Mucosa of gallbladder (tissue), 1 donor: ENCODE data around the gene KIAA1328. TPM values are rescaled to one million over a fixed set of nuclear protein-coding genes. Genes with fewer than 3 reads are reported as not detected.
"Not testable (repeated sequence)": the region's sequence is repeated elsewhere in the genome, so short reads cannot be mapped to it uniquely, and the experiment has no call there.

Source experiments
- DNase-seq: peaks from one replicate; pipeline ENCODE4 v3.0.0-alpha.2; 2020; ENCODE audit warnings: low spot score
- total RNA-seq: library from RNA; stranded (reverse); gene quantifications from one replicate; pipeline ENCODE4 v1.2.1, GENCODE V29; 2021
- donor health status: DM: no; HTN: no; CAD: no.

Gene KIAA1328
- total RNA-seq, 1 donor from 2014 or later, result 5.7 TPM

DNA sequence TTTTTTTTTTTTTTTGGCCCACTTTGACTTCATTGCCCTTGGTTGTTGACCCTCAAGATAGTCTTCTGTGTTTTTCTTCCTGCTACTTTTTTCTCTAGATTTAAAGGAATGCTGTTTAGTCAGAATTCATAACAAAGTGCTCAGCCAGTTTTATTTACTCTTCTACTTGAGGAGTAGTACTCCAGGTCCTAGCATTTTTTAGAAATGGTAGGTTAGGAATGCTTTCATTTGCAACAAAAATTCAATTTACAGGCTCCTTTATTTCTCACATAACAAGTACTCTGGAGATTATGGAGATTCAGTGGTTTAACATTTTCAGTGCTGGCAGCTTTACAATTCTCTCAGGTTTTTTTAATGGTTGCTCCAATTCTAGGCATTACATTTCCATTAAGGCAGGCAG, 58.2 kb downstream of the KIAA1328 start:
- no peak for DNase-seq

DNA sequence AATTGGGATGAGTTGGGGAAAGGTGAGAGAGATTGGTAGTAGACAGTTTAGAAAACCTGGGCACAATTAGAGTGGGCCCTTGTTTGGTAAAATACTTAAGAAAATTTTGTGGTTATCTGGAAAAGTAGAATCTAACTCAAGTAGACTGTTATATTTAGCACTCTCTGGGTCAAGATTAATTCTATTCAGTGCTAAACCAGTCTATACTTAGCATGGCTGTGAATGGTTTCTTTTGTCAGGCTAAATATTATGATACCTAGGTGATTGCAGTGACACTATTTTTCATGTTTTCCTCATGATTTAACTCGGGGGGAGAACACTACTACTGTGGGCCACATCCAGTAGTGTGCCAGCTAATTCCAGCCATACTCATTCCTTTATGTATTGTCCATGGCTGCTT, 58.9 kb downstream of the KIAA1328 start:
- no peak for DNase-seq

DNA sequence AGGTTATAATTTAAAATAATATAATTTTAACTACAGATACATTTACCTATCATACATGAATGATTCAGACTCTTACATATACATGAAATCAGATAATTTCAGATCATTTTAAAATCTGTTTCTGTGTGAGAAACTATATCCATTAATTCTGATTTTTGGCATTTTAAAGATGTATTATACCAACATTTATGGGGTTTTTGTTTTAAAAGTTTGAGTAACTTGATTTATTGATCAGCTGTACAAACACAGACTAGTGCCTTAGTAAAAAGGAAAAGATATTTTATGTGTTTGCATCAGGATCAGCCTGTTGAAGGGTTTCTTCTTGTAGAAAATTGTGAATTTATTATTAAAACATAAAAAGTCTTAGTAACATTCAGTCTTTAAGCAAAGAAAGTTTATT, 59.9 kb downstream of the KIAA1328 start:
- DNase-seq, result no peak

DNA sequence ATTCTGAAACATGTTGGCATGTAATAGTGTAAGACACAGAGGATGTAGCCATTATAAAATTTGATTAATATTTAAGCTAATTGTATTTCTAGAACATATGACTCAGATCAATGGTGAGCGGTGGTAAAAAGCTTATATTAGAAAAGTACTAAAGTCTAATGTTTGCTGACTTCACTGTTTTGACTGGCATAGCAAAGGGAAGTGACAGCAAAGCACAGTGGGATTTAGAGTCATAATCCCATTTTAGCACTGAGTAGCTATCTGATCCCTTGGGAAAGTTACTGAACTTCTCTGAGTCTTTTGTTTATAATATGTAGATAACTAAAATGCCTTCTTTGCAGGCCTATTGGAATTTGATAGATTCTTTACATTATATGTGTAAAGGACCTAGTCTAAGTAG, 60.4 kb downstream of the KIAA1328 start:
- no peak for DNase-seq

DNA sequence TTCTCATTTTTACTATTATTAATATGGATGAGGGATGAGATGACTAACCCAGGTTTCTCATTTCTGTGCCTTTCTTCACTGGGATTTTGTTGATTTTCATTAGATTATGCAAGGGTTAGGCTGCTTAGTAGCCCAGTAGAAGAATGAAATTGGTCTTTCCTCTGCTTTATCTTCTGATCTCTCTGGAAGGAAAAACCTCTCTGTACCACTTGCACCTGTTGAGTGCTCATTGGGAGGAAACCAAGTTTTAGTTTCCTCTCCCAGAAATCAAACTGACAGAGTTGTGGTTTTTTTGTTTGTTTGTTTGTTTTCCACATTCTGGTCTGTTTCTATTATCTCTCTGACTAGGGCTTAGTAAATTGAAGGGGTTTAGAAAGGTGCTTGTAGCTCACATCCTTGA, 60.8 kb downstream of the KIAA1328 start:
- no peak for DNase-seq

DNA sequence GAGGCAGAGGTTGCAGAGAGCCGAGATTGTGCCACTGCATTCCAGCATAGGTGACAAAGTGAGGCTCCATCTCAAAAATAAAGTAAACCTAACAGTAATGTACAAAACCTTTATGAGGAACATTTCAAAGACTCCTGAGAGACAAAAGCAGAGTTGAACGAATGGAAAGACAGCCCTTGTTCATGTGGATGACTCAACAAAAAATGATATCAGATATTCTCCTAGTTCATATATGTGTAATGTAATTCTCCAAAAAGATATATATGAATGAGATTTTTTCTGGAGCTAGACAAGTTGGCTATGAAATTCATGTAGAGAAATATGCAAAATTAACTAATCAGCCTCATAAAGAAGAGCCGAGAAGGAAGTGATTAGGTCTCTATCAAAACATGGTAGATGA, 61.7 kb downstream of the KIAA1328 start:
- DNase-seq, result no peak

DNA sequence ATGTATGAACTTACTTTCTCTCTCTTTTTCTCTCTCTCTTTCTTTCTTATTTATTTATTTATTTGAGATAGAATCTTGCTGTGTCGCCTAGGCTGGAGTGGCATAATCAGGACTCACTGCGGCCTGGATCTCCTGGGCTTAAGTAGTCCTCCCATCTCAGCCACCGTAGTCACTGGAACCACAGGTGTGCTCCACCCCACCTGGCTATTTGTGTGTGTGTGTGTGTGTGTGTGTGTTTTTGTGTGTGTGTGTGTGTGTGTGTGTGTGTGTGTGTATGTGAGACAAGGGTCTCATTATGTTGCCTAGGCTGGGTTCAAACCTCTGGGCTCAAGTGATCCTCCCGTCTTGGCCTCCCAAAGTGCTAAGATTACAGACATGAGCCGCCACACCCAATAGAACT, 64.3 kb downstream of the KIAA1328 start:
- no peak for DNase-seq

DNA sequence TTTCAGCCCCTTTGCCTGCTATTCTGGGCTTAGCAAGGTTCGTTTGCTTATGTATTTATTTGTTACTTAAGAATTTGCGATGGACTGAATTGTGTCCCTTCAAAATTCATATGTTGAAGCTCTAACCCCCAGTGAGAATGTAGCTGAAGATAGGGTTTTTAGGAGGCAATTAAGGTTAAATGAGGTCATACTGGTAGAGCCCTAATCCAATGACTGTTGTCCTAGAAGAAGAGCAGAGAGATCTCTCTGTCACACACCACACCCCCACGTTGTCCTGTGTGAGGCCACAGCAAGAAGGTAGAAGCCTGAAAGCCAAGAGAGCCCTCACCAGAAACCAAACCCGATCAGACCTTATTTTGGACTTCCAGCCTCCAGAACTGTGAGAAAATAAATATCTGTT, 66.7 kb downstream of the KIAA1328 start:
- no peak for DNase-seq

DNA sequence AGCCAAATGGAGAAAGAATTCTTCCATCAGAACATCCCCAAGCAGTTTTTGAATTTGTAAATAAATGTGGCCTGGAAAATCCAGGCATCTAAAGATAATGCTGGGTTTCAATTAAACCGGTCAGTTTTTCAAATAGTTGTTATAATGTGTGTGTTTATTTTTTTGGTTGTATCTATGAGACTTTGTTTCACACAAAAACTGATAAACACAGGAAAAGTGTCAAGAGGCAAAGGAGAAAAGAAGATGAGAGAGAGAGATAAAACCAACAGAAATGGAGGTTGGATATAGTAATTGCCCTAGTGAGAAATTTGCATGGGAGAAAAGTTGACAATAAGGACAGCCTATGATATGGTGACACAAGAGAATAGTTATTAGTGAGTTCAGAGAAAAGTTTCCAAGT, 68.3 kb downstream of the KIAA1328 start:
- no peak for DNase-seq

DNA sequence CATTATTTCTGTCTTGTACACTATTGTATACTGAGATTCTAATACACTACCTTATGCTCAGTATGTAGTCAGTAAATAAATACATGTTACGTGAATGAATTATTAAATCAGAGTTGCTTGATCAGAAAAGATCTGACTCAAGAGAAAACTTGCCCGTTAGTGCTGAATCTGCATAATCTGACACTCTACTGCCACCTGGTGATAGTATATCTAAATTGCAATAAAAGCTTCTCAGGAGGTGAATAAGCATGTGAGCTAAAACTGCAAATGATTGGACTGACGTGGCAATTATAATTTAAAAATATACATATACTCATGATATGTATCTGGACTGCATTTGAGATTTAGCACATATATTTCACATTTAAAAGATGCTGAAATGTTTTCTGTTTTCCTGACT, 70.4 kb downstream of the KIAA1328 start:
- DNase-seq, result no peak

DNA sequence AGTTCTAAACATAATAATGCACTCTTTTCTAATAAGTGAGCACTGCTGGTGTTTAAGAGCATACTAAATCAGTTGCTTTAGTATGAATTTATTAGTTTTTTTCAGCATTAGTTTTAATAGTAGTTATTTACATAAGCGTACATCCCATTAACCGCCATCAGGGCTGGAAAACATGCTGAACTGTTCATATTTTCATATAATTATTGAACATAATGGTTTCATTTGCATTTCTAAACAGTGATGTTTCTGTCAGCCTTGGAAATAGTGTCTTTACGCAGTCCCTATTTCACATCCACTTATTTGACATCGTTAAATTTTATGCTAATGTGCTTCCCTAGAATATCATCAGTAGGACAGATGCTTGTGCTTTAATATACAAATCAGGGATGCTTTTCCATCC, 71.5 kb downstream of the KIAA1328 start:
- no peak for DNase-seq

DNA sequence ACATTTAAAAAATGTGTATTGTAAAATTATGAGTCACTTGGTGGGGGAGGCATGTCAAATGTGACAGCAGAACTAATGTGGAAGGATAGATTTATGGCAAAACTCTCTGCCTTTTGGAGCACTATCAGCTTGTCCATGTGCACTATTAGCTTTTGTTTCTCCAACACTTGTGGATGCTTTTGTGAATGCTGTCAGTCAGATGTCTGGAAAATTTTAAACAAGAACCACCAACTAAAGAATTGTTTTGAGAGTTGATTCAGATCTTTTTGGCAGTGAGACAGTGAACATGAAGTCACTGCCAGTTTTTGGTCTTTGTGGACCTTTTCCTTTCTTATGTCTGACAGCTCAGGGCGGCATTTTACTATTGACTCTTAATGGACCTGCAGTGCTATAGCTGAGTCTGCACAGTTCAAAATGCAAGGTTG, 72.4 kb downstream of the KIAA1328 start:
- DNase-seq, result no peak

DNA sequence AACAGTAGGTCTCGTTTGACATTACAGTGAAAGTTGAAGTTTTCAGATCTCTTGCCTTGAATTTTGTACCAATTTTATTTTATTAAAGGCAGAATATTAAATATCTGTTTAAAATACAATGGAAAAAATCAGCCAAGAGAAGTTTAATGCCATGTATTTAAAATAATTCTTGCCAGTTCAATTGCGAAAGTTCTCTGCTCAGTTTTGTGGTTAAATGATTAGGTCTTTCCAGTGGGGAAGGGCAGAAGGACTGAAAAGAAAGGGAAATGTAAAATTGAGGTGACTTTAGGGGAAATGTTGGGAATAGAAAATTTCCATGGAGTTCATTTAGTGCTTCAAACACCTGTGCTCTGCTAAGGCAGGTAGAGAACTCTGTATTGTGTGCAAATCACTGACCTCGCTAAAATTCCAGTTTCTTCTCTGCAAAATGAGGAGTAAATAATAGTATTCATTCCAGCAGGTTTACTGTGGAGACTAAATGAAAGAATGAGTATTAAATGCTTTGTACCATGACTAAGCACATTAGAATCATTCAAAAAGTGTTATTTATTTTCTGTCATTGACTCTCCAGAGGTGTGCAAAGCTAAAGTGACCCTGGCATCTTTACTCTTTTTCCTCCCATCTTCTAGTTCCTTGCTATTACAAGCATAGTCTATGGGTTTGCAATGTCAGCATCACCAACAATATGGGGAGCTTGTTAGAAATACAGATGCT, 74.4 kb downstream of the KIAA1328 start:
- no peak for DNase-seq

DNA sequence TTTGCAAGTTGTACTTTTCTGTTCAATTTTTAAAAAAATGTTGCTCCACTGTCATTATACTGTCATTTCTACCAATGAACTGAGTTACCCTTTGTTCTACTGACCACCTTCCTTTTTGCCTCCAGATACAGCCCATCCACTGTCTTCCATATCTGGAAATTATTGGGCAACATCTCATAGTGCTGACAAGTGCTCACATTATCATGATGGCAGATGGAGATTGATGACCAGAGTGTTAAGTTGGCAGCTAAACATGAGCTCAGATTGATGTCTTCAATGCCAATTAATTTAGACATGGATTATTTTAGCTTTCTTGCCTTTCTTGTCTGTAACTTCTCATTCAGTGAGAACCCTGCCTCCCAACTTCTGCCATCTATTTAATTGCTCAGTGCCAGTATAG, 76.6 kb downstream of the KIAA1328 start:
- no peak for DNase-seq

DNA sequence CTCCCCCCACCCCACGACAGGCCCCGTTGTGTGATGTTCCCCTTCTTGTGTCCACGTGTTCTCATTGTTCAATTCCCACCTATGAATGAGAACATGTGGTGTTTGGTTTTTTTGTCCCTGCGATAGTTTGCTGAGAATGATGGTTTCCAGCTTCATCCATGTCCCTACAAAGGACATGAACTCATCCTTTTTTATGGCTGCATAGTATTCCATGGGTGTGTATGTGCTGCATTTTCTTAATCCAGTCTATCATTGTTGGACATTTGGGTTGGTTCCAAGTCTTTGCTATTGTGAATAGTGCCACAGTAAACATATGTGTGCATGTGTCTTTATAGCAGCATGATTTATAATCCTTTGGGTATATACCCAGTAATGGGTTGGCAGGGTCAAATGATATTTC, 80.4 kb downstream of the KIAA1328 start:
- not testable (repeated sequence) for DNase-seq

DNA sequence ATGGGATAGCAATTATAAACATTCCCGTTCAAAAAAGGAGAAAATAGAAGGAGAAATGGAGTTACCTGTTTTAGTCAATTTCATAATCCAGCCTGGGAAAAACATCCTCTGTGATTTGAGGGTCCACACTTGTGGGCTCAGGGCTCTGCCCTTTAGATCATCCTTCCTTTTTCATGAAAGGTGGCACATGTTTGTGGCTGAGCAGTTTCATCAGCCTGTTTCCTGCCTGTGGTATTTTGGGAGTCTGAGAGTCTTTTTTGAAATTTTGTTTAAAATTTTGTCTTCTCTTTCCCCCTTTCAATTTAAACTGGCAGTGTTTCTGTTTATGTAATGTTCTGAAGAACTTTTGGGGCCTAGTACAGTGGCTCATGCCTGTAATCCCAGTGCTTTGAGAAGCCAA, 84.0 kb downstream of the KIAA1328 start:
- no peak for DNase-seq

DNA sequence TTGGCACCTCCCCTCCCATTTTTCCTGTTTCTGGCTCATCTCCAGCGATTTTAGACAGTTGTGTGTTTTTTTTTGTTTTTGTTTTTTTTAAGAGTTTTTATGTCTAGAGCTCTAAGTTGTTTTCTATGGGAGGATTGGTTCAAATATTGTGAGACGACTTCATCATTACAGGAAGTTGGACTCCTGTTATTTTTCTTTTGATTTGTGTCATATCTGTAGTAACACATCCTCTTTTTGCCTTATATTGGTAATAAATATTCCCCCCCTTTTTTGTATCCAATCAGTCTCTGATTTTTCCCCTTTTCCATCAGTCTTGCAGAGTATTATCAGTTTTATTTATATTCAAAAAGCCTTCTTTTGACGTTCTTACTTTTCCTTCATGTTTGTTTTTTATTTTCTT, 89.0 kb downstream of the KIAA1328 start:
- DNase-seq, result no peak

DNA sequence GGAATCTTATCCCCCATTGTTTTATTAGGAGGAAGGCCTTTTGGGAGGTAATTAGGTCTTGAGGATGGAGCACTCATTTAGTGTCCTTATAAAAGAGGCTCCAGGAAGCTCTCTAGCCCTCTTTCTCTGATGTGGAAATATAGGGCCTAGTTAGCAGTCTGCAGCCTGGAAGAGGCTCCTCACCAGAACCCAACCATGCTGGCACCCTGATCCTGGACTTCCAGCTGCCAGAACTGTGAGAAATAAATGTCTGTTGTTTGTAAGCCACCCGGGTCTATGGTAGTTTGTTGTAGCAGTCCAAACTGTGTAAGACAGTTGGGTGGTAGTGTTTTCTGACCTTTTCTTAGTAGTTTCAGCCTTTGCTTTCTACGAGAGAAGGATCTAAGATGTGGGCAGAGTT, 100.7 kb downstream of the KIAA1328 start:
- no peak for DNase-seq

DNA sequence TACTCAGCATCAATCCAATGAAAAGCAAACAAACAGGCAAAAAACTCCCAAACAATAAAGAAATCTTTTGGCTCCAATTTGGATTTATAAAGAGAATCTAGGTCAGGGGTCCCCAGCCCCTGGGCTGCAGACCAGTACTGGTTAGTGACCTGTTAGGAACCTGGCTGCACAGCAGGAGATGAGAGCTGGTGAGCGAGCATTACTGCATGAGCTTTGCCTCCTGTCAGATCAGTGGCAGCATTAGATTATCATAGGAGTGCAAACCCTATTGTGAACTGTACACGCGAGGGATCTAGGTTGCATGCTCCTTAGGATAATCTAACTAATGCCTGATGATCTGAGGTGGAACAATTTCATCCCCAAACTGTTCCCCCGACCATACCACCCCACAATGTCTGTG, 102.2 kb downstream of the KIAA1328 start:
- DNase-seq, result no peak

DNA sequence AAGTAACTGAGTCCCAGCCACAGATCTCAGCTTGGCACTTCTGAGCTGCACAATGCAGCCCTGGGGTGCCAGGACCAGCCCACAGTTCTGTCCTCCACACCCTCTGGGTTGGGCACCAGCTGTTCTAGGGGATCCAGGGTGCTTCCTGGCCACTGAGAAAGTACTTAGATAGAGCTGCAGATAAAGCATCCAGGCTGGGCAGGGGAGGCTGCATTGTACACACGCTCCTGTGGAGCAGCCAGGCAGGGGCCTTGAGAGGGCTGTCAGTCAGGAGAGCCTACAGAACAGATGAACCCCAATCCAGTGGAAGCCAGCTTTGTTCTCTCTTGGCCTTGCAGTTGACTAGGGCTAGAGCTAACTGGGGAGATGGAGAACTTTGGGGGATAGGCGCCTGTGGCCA, 104.6 kb downstream of the KIAA1328 start:
- no peak for DNase-seq

DNA sequence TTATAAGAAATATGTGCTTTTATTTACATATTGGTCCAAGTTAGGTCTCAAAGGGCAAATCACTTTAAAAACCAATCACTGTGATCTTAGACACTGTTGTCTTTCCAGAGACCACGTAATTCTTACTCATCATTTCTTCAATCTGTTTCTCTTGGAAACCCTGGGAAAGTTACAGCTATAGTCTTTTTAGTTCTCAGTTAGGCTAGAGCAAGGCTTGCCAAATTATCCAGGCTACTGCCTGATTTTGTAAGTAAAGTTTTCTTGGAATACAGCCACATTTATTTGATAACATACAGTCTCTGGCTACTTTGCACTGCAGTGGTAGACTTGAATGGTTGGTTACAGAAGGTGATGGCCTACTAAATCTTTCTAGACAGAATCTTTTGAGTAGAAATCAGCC, 106.0 kb downstream of the KIAA1328 start:
- DNase-seq, result no peak

DNA sequence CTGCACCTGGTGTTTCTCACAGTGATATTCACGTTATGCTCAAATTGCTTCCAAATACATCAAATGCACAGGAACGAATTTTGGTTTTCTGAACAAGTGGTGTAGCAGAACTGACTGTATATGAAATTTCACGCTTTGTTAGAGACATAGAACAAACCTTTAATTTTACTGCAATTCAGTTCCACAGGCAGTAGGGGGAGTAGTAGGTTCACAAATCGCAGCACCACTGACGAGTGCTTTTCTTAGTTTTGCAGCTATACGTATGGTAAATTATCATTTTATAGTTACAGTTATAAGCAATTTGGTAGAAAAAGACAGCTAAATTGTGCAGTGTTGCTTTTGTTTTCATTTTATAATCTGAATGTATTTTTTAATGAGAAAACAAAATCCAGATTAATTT, 113.3 kb downstream of the KIAA1328 start:
- no peak for DNase-seq

DNA sequence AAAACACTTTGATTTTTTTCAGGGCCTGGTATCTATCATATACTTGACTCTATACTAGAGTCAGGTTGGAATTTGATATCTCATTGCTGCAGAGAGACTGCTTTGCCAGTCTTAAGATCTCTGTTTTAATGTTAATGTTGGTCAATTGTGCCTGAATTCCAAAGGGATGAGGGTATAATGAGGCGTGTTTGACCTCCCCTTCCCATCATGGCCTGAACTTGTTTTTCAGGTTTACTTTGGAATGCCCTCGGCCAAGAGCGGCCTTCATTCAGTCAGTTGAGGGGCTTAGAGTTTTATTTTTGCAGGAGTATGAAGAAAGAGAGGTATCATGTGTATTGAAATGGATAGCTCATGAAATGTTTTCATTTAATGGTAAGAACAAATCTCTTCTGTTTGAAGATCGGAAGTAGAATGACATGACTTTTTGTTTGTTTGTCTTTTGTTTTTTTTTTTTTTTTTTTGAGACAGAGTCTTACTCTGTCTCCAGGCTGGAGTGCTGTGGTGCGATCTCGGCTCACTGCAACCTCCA, 119.0 kb downstream of the KIAA1328 start:
- DNase-seq, result no peak

DNA sequence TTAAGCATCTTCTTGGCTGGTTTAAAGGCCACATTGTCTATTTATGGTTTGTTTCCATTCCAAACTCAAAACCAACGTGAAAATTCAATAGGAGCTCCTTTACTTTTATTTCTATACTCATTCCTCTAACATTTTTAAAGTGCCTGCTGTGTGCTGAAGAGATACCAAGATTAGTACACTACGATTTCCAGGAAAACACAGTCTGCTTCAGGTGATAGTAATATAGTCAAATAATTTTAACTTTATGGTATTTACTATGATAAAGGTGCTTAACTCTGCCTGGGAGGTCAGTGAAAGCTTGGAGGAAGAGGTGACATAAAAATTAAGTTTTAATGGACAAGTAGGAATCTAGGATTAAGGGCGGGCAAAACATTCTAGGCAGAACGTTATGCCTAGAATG, 121.4 kb downstream of the KIAA1328 start:
- DNase-seq, result no peak
